Putamen (tissue), 1 donor: ENCODE results near the gene HS3ST5.
A peak's percentile ranks its signal among the peaks of the same experiment; 100 is the strongest.

Source experiments
- DNase-seq: peaks from one replicate; pipeline ENCODE4 v3.0.0-alpha.2; 2016; ENCODE audit warnings: low spot score

HS3ST5 gene

GRCh38 chr6:114194362-114195026 is 148.3 kb downstream of the HS3ST5 start:
- no peak for DNase-seq

GRCh38 chr6:114187563-114187962 is 155.3 kb downstream of the HS3ST5 start:
- DNase-seq = no peak

GRCh38 chr6:114181664-114182063 is 161.2 kb downstream of the HS3ST5 start:
- DNase-seq = no peak

DNA sequence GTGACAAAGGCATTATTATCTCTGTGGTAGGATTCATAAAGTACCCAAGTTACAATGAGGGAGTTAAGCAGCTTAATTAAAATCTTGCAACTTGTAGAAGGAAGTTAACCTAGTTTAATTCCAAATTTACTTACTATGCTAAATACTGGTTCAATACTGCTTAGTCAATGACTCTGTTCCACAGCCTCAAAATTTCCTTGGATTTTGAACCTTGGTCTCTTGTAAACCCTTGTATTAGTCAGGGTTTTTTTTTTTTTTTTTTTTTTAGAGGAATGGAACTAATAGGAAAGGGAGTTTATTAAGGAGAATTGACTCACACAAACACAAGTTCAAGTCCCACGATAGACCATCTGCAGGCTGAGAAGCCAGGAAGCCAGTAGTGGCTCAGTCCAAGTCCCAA is 163.4 kb downstream of the HS3ST5 start:
- DNase-seq = no peak

- no peak for DNase-seq
Observed at GRCh38 chr6:114176726-114177125, 166.1 kb downstream of the HS3ST5 start.

DNA sequence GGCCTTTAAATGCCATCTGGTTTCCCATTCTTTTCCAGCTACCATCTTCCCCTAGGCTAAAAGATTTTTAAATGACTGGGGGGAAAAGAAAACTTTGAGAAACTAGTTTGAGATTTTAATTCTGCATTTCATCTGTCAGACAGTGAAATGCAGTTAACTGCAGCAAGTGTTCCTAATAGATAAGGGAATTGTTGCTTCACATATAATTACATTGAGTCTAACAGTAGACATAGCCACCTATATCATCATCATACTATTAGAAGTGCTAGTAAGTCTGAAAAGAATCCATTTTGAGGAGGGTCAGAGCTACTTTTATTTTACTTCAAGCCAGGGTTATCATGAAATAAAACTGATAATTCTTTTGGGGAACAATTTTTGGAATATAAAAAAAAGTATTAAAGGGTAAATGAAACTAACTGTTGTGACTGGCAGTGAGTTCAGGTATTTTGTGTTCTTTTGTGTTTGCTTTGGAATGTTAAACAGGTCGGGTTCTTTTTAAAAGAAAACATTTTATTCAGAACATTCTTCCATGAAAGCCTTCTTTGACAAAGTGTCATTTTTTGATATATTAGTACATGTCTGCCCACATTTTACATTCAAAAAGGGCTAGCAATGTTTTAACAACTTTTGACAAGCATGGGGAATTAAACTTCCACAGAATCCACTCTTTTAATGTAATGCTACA is 170.1 kb downstream of the HS3ST5 start:
- no peak for DNase-seq

GRCh38 chr6:114171473-114171872 is 171.3 kb downstream of the HS3ST5 start:
- DNase-seq = no peak

- DNase-seq = no peak
Observed at GRCh38 chr6:114170958-114171387, 171.8 kb downstream of the HS3ST5 start.

DNA sequence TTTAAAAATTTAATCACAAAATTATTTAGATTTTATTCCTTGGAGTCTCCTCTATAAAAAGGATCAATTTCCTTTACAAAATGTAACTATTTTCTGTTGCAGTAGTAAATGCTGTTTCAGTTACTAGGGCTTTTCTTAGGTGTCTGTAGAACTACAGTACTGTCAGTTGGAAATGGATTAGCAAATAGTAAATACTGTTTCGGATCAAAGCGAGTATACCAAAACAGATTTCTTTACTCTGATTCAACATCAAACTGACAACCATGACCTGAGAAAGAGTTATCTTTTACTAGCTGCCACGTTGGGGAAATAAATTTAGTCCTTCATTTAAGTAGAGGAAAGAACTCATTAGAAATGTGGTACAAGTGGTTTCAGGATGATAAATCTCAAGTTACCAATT is 172.5 kb downstream of the HS3ST5 start:
- no peak for DNase-seq

DNA sequence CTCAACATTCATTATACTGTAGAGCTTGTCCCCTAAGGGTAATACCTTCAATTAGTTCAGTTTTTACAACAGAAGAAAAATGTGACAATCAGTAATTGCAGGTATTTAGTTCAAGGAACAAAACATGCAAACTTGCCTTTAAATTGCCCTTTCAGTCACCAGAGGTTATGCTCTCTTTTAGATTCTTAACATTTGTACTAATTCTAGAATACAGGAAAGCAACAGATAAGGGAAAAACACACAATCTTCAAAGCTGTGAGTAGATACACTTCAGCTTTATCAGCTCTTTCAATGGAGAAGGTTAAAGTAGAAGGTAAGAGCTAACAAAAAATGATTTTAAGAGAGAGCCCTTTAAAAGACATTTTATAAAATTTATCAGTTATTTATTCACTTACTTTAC is 173.1 kb downstream of the HS3ST5 start:
- no peak for DNase-seq

DNA sequence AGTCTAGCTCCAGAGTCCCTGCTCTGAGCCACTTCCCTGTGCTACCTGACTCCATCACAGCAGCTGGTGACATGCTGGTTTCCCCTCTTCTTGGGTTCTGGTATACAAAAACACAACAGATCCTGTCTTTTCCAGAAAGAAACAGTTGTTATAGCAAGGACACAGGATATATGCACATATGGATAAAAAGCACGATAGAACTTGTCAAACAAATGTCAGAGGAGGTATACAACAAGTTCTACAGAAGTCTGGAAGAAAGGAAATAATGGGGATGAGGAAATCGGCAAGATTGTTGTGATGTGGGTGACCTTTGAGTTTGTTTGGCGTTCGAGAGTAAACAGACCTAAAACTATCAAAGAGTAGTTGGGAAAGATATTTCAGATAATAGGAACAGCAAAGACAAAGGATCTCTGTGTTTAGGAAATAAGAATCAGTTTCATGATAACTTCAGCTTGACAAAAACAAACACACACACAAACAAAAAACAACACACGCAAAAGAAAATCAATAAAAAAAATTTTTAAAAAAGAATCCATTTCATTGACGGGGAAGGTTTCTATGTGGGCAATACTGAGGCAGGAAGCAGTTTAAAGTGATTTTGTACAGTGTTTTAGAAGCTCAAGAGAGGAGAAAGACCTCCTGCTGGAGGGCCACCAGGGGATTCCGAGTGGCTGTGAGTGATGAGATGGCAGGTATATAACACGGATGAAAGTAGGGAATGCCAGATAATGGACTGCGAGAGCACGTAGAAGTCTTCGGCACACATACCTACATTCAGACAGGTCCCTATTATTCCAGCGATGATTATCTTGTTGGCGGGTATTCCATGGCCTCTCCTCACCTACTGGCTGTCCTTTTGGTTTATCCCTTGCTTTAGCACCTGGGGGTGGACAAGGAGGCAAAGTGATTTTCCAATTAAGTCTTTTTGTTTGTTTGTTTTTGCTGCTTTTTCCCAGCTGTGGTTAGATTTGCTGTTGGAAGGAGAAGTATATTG is 174.9 kb downstream of the HS3ST5 start:
- DNase-seq = no peak

DNA sequence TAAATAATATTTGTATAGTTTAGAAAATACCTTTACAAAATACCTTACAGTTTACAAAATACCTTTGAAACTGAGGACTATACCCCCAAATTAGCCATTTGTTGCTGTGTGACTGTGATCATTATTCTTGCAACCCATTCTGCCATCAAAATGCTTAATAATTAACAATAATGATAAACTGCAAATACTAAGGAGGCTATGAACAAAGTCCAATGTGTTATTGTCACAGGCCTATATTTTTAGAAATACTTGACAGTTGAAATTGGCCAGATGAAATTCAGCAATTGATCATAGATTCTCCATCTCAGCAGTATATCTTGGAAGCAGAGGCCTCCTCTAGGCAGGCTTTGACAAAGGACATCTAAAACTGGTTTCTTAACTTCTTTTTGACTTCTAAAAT is 178.6 kb downstream of the HS3ST5 start:
- DNase-seq = no peak

GRCh38 chr6:114162691-114163347 is 180.0 kb downstream of the HS3ST5 start:
- no peak for DNase-seq

GRCh38 chr6:114160881-114161280 is 181.9 kb downstream of the HS3ST5 start:
- no peak for DNase-seq

GRCh38 chr6:114159727-114160126 is 183.1 kb downstream of the HS3ST5 start:
- no peak for DNase-seq

DNA sequence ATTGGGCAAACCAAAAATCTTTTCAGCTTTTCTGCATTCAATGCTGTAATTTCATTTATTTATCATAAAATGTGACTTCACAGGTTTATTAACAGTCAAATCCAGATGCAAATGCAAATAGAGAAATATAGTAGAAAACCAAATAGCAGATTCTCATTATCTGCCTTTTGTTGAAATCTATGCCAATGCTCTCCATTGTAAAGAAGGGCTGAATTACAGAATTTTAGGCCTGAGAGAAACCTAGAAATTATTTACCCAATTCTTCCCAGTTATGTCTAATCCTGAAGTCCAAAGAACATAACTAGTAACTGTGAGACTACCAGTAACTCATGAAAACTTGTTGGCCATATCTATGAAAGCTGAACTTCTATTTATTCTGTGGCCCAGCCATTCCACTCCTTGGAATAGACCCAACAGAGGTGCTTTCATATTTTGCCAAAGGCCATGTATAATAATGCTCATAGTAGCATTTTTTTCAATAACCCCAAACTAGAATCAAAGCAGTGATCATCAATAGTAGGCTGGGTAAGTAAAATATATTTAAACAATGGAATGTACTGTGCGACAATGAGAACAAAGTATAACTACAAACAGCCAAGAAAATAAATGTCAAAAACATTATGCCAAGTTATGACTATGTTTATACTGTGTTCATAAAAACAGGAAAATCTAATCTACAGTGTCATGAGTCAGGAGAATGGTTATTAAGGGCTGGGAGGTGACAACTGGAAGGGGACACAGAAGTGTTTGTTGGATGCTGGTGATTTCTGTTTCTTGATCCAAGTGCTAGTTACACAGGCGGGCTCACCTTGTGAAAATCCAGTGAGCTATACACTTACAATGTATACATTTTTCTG is 183.8 kb downstream of the HS3ST5 start:
- DNase-seq = no peak

DNA sequence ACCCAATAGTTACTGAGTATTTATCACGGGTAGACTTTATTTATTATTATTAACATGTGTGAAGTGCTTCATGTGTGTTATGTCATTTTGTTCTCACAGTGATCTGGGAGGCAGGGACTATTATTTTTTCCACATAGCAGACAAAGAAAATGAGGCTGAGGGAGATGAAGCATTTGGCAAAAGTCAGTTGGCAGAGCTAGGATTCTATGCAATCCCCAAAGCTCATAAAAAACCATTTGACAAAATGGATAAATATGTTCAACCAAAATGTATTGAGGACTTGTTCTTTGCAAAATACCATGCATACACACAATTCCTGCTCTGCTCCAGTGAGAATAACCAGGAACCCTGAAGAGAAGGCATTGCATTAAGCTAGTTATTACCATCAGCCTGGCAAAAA is 184.4 kb downstream of the HS3ST5 start:
- no peak for DNase-seq

DNA sequence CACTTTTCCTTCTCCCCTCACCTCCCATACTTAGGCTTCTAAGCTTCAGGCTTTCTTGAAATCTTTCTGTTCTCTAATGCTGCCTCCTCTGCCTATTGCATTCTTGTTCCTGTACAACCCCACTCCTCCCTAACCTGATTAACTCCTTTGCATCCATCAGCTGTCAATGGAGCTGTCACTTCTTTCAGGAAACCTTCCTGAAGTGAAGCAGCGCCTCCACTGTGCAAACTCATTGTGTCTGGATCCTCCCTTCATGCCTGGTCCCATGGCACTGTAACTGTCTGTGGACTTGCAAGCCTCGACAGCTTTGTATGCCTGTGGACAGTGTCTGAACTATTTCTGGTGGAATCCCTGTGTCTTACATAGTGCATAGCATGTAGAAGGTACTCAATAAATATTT is 185.0 kb downstream of the HS3ST5 start:
- peak; percentile 82 for DNase-seq

- DNase-seq = no peak
Observed at GRCh38 chr6:114155763-114156162, 187.1 kb downstream of the HS3ST5 start.

DNA sequence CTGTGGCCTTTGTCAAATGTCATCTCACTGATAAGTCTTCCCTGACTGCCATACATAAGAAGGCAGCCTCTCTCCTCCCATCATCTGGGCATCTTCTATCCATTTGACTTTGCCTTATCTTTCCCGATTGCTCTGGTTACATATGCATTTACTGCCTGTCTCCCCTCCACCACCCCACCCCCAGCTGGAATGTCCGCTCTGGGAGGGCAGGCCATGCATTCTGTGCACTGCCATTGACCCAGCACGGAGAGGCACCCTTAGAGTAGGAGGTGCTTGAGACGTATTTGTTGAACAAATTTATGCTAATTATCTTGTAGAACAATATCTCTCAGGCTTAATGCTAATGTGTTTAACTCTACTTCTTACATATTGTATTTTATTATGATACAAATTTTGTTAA is 188.0 kb downstream of the HS3ST5 start:
- no peak for DNase-seq

- no peak for DNase-seq
Observed at GRCh38 chr6:114153448-114153847, 189.4 kb downstream of the HS3ST5 start.
